HG02571 (cell line): ENCODE data around the gene ATXN7L3B.

Source experiments
- ATAC-seq: cut with Tn5 transposase; IDR thresholded peaks from one replicate; pipeline ENCODE4 v1.9.1; 2021; ENCODE audit warnings: mild to moderate bottlenecking, moderate library complexity; ENCODE audit not compliant: unreplicated experiment

ATXN7L3B gene

DNA sequence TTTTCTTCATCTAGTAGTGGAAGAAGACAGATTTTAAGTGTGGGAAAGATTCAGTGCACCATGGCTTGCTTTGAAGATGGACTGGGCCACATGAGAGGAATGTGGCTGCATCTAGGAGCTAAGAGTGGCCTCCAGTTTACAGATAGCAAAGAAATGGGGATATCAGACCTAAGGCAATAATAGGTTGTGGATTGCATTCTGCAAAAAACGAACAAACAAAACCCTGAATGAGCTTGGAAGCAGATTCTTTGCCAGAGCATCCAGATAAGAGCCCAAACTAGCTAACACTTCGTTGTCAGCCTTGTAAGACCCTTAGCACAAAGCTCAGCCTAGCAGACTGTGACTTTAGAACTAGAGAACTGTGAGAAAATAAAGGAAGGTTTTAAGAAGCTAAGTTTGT, 9.6 kb downstream of the ATXN7L3B start:
- ATAC-seq = no peak

GRCh38 chr12:74551291-74551690, 13.7 kb downstream of the ATXN7L3B start:
- ATAC-seq = no peak

- no peak for ATAC-seq
Measured at GRCh38 chr12:74552201-74552600, 14.6 kb downstream of the ATXN7L3B start.

DNA sequence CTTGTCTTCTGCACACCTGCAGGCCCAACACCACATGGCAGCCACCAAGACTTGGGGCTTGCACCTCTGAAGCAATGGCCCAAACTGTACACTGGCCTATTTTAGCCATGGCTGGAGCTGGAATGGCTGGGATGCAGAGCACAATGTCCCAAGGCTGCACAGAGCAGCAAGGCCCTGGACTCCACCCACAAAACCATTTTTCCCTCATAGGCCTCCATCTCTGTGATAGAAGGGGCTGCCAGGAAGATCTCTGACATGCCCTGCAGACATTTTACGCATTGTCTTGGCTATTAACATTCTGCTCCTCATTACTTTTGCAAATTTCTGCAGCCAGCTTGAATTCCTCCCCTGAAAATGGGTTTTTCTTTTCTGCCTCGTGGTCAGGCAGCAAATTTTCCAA, 22.1 kb downstream of the ATXN7L3B start:
- no peak for ATAC-seq

- ATAC-seq = peak; percentile 54
Measured at GRCh38 chr12:74563927-74564326, 26.3 kb downstream of the ATXN7L3B start.

DNA sequence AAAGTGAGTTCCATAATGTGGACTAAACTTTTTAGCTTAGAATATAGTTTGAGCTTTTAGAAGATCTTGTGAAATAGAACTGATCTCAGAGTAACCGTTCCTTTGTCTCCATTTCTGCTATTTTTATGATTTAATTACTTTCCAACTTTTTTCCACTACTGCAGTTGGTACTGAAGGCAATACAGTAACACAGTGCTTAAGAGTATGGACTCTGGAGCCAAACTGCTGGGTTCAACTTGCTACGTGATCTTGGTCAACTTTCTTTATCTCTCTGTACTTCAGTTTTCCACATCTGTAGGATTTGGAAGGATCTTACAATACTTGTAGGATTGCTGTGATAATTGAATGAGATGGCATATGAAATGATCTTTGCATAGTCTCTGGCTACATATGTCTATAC, 40.9 kb downstream of the ATXN7L3B start:
- ATAC-seq = no peak

- ATAC-seq = no peak
Measured at GRCh38 chr12:74579446-74579845, 41.8 kb downstream of the ATXN7L3B start.

- ATAC-seq = no peak
Measured at GRCh38 chr12:74579981-74580380, 42.3 kb downstream of the ATXN7L3B start.

GRCh38 chr12:74581439-74581838, 43.8 kb downstream of the ATXN7L3B start:
- ATAC-seq = no peak

GRCh38 chr12:74584483-74585062, 46.9 kb downstream of the ATXN7L3B start:
- no peak for ATAC-seq

GRCh38 chr12:74586251-74586650, 48.6 kb downstream of the ATXN7L3B start:
- ATAC-seq = no peak
